ENCODE measurements around the gene BLMH. TPM values are rescaled to one million over a fixed set of nuclear protein-coding genes. Genes with fewer than 3 reads are reported as not detected.

The BLMH gene
- total and polyA plus RNA-seq, 9 of the 15 experiments (the other 6 are each of a cell fraction or from before 2014, with no cell fraction given): 26.0 to 118 (median 67.3) TPM

GRCh38 chr17:30232824-30233427, 58.8 kb downstream of the BLMH start (continued):
- TF ChIP-seq ESRRA (IDR thresholded peaks at IDR 0.05; ENCODE audit: borderline replicate concordance, low read depth) (no peak), HOXB6 (CRISPR knock-in tag; IDR thresholded peaks at IDR 0.05; ENCODE audit: borderline replicate concordance) (no peak)

GRCh38 chr17:30232015-30232823, 59.5 kb downstream of the BLMH start:
- ATAC-seq (no peak), FAIRE-seq (no peak), DNase-seq (ENCODE audit: extremely low read depth in 1 of 4, low spot score in 3 of 4) (no peak)
- in situ Hi-C loops (cut with MboI): no loop called here
- no peak overlapping the region for H3K9ac ChIP-seq (ENCODE audit: insufficient read depth in 1 of 2, low read depth in 2 of 2, low read length in 2 of 2)
- no peak overlapping the region for H3K4me2 ChIP-seq (ENCODE audit: insufficient read depth, low read length)
- no peaks in the 10 kb centered on the region for H3K79me2 ChIP-seq (ENCODE audit: control insufficient read depth, insufficient read depth, low read length)
- intact Hi-C loops (cut with micrococcal nuclease): no loop called here
- no peaks in the 10 kb centered on the region; the same call in 1 of the 2 replicates for H4K20me1 ChIP-seq (replicated peaks; ENCODE audit: control insufficient read depth, insufficient read depth, low read length)
- no peak overlapping the region for H3K4me3 ChIP-seq
- H2AFZ ChIP-seq (ENCODE audit: low read depth, low read length): no peak overlapping the region
- no peak overlapping the region for H3K27ac ChIP-seq (ENCODE audit: extremely low read depth, low read depth, low read length)
- ChIA-PET POLR2A (interaction anchor here (1.8 to 2.2 kb wide), 2 partner anchors 10 to 13 kb away, joined by 4 to 12 read pairs; no protein-coding TSS in a partner anchor), CTCF (ENCODE audit: low intra/inter-chr PET ratio) (no interaction called here)
- no TSS peak for BruUV-seq (replicated peaks)
- H3K9me1 ChIP-seq (ENCODE audit: control insufficient read depth, insufficient read depth, low read length): no peaks in the 10 kb centered on the region
- H3K9me3 ChIP-seq (replicated peaks; ENCODE audit: control insufficient read depth, insufficient read depth, low read depth, low read length): no peaks in the 10 kb centered on the region
- H3K27me3 ChIP-seq (ENCODE audit: control insufficient read depth in 2 of 2, insufficient read depth in 2 of 2, low read length in 2 of 2): peaks cover 50 to 63% of the 10 kb centered on the region in 2 experiments
- no peaks in the 10 kb centered on the region for H3K36me3 ChIP-seq (ENCODE audit: control insufficient read depth, insufficient read depth, low read length)
- 17% methylated on average over 10 of the region's 10 CpGs for WGBS (ENCODE audit: insufficient coverage, low coverage, missing lambda C conversion rate)
- H3K4me1 ChIP-seq (replicated peaks in 1 of 2; ENCODE audit: control insufficient read depth in 2 of 2, insufficient read depth in 2 of 2, low read length in 2 of 2): peaks cover 0 to 15% of the 10 kb centered on the region in 2 experiments; a peak in 2 of 5 replicates
- TF ChIP-seq KDM1A (IDR thresholded peaks at IDR 0.05): no peak
- no peak for TF ChIP-seq FOXP1 (CRISPR knock-in tag; IDR thresholded peaks at IDR 0.05)
- no peak for TF ChIP-seq ARID3B (CRISPR knock-in tag; IDR thresholded peaks at IDR 0.05; ENCODE audit: borderline replicate concordance)
- no peak for TF ChIP-seq E2F8 (IDR thresholded peaks at IDR 0.05; ENCODE audit: low read depth, partially characterized antibody)
- TF ChIP-seq TAL1 (IDR thresholded peaks at IDR 0.05): no peak
- no peak for TF ChIP-seq ELK1 (CRISPR knock-in tag; IDR thresholded peaks at IDR 0.05)
- no peak for TF ChIP-seq HDAC8 (tag; IDR thresholded peaks at IDR 0.05)
- TF ChIP-seq U2AF1 (optimal IDR thresholded peaks at IDR 0.05; ENCODE audit: low read depth, low read length): no peak
- TF ChIP-seq HIVEP1 (CRISPR knock-in tag; IDR thresholded peaks at IDR 0.05): no peak
- no peak for TF ChIP-seq ETV6 (IDR thresholded peaks at IDR 0.05; ENCODE audit: borderline replicate concordance in 1 of 2, low read depth in 2 of 2, low read length in 1 of 2)
- no peak for TF ChIP-seq ETV6 (CRISPR knock-in tag; IDR thresholded peaks at IDR 0.05; ENCODE audit: borderline replicate concordance)
- no peak for TF ChIP-seq HMG20A (CRISPR knock-in tag; conservative IDR thresholded peaks at IDR 0.05)

Data from K562 (cell line).